Measurements from ENCODE around the gene ROMO1.
A peak's percentile ranks its signal among the peaks of the same experiment; 100 is the strongest.

Gene ROMO1

DNA sequence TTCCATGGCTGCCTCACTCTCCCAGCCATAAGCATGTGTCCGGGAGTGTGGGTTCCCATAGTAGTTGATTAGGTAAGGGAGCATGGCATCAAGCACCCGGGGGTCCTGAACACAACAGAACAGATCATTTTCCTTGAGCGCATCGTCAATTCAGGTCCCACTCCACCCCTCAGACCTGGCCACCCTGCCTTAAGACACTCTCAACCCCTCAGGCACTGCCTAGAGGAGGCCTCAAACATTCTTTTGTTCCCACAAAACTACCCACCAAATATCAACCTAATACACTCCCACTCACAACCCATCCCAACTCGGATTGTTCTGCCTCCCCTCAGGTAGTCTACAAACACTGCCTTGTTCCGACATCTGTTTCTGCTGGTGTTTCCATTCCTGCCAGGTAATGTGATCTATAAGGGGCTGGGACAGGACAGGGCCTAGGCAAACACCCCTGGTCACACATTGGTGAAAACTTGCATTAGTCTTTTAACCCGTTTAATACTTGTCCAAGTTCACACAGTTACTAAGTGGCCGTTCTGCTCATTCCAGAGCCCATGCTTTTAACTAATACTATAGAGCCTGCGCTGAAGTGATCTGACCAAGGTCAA is 1.4 kb upstream of the ROMO1 start (continued):
- TF ChIP-seq, protein P1, sequence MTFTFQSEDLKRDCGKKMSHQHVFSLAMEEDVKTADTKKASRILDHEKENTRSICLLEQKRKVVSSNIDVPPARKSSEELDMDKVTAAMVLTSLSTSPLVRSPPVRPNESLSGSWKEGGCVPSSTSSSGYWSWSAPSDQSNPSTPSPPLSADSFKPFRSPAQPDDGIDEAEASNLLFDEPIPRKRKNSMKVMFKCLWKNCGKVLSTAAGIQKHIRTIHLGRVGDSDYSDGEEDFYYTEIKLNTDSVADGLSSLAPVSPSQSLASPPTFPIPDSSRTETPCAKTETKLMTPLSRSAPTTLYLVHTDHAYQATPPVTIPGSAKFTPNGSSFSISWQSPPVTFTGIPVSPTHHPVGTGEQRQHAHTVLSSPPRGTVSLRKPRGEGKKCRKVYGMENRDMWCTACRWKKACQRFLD (tag by site-specific recombination; IDR thresholded peaks at IDR 0.05): no peak
- TF ChIP-seq ZNF521 (tag by site-specific recombination; IDR thresholded peaks at IDR 0.05) (no peak), ZFHX2 (tag by site-specific recombination; conservative IDR thresholded peaks at IDR 0.05) (peak; percentile 64; the same call in 1 of the 2 replicates), ZNF132 (tag by site-specific recombination; IDR thresholded peaks at IDR 0.05; ENCODE audit: borderline replicate concordance) (no peak), REPIN1 (tag by site-specific recombination; IDR thresholded peaks at IDR 0.05; ENCODE audit: low read depth) (no peak), ZNF600 (tag by site-specific recombination; IDR thresholded peaks at IDR 0.05) (peak; percentile 77), GLI2 (tag by site-specific recombination; IDR thresholded peaks at IDR 0.05; ENCODE audit: borderline replicate concordance, low read depth) (no peak), ZNF747 (tag by site-specific recombination; IDR thresholded peaks at IDR 0.05) (no peak), ZNF623 (tag by site-specific recombination; IDR thresholded peaks at IDR 0.05) (no peak)
- TF ChIP-seq, protein P2, sequence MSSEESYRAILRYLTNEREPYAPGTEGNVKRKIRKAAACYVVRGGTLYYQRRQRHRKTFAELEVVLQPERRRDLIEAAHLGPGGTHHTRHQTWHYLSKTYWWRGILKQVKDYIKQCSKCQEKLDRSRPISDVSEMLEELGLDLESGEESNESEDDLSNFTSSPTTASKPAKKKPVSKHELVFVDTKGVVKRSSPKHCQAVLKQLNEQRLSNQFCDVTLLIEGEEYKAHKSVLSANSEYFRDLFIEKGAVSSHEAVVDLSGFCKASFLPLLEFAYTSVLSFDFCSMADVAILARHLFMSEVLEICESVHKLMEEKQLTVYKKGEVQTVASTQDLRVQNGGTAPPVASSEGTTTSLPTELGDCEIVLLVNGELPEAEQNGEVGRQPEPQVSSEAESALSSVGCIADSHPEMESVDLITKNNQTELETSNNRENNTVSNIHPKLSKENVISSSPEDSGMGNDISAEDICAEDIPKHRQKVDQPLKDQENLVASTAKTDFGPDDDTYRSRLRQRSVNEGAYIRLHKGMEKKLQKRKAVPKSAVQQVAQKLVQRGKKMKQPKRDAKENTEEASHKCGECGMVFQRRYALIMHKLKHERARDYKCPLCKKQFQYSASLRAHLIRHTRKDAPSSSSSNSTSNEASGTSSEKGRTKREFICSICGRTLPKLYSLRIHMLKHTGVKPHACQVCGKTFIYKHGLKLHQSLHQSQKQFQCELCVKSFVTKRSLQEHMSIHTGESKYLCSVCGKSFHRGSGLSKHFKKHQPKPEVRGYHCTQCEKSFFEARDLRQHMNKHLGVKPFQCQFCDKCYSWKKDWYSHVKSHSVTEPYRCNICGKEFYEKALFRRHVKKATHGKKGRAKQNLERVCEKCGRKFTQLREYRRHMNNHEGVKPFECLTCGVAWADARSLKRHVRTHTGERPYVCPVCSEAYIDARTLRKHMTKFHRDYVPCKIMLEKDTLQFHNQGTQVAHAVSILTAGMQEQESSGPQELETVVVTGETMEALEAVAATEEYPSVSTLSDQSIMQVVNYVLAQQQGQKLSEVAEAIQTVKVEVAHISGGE (tag by site-specific recombination; conservative IDR thresholded peaks at IDR 0.05; ENCODE audit: low read depth): peak; percentile 50

DNA sequence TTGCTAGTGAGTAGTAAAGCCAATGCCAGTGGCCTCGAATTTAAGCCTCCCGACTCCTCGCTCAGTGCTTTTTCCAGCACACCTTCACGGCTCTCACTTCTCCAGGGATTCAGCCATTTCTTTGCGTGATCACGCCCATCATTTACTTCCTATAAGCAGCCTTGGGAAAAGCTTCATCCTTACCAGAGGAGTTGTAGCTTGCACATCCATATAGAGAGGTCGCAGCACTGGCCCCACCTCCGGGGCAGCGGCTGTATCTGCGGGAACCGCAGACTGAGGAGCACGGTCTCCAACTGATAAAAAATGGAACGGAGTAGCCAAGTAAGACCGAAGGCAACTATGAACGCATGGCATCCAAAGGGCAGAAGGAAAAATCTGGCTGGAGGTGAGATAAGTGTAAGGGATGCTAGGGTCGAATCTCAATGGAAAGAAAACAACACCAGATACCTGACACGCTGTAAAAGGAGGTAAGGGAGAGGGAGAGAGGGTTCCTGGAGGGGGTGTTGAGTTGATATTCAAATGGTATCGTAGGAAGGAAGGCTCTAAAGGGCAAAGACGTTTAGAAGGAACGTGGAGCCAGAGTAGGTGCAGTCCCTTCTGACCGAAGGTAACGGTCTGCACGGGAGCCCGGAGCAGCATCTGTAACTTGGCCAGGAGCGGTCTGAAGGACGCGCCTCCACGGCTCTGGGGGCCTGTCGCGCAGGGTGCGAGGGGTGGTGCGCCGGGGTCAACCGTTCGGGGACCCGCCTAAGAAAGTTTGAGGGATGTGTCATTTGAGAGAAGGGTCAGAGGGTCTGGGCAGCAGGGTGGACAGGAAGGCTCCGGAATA is 693 bp upstream of the ROMO1 start:
- Histone ChIP-seq H3K27ac (ENCODE audit: extremely low read depth, low read depth, low read length) (peak overlapping the region; percentile 90), H3K4me1 (ENCODE audit: control insufficient read depth, insufficient read depth, low read length) (0 out of 2 replicates have a peak, but pooled peaks cover 4% of the 10 kb centered on the region), H3K36me3 (ENCODE audit: control insufficient read depth in 2 of 2, insufficient read depth in 1 of 2, low read length in 2 of 2) (peaks cover 4 to 53% of the 10 kb centered on the region in 2 experiments; a peak in 2 of 3 replicates), H3K4me3 (ENCODE audit: low read depth, low read length) (peak overlapping the region; percentile 75), H3K9me3 (ENCODE audit: control insufficient read depth, insufficient read depth, low read depth, low read length) (no peaks in the 10 kb centered on the region)
- ChIA-PET CTCF (interaction anchor here (0.6 kb wide), 1 partner anchor 27 kb away, joined by 4 read pairs; no protein-coding TSS in a partner anchor), POLR2A (interaction anchor here (0.5 to 6.2 kb wide), 9 partner anchors 12 to 256 kb away, joined by 3 to 27 read pairs (median 3); partner anchors contain the start of genes RBM39, SCAND1 and SPAG4)
- TF ChIP-seq, protein P2 (tag by site-specific recombination; conservative IDR thresholded peaks at IDR 0.05; ENCODE audit: low read depth): no peak
- TF ChIP-seq CTCF (tag by site-specific recombination; IDR thresholded peaks at IDR 0.05) (no peak), ZBTB20 (tag by site-specific recombination; IDR thresholded peaks at IDR 0.05) (peak; percentile 39; the same call in 1 of the 2 replicates), ZNF19 (tag by site-specific recombination; IDR thresholded peaks at IDR 0.05; ENCODE audit: low read depth) (no peak), ZBTB48 (tag by site-specific recombination; IDR thresholded peaks at IDR 0.05) (peak; percentile 69; the same call in 1 of the 2 replicates), ZNF776 (tag by site-specific recombination; IDR thresholded peaks at IDR 0.05; ENCODE audit: borderline replicate concordance) (no peak), ZNF366 (tag by site-specific recombination; conservative IDR thresholded peaks at IDR 0.05) (0 out of 2 replicates have a peak, but pooled peaks have one; percentile 8)
- TF ChIP-seq, protein P3, sequence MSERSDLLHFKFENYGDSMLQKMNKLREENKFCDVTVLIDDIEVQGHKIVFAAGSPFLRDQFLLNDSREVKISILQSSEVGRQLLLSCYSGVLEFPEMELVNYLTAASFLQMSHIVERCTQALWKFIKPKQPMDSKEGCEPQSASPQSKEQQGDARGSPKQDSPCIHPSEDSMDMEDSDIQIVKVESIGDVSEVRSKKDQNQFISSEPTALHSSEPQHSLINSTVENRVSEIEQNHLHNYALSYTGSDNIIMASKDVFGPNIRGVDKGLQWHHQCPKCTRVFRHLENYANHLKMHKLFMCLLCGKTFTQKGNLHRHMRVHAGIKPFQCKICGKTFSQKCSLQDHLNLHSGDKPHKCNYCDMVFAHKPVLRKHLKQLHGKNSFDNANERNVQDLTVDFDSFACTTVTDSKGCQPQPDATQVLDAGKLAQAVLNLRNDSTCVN (tag by site-specific recombination; optimal IDR thresholded peaks at IDR 0.05): peak; percentile 79
- TF ChIP-seq, protein P4, sequence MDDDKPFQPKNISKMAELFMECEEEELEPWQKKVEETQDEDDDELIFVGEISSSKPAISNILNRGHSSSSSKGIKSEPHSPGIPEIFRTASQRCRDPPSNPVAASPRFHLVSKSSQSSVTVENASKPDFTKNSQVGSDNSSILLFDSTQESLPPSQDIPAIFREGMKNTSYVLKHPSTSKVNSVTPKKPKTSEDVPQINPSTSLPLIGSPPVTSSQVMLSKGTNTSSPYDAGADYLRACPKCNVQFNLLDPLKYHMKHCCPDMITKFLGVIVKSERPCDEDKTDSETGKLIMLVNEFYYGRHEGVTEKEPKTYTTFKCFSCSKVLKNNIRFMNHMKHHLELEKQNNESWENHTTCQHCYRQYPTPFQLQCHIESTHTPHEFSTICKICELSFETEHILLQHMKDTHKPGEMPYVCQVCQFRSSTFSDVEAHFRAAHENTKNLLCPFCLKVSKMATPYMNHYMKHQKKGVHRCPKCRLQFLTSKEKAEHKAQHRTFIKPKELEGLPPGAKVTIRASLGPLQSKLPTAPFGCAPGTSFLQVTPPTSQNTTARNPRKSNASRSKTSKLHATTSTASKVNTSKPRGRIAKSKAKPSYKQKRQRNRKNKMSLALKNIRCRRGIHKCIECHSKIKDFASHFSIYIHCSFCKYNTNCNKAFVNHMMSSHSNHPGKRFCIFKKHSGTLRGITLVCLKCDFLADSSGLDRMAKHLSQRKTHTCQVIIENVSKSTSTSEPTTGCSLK (tag by site-specific recombination; IDR thresholded peaks at IDR 0.05): 0 out of 2 replicates have a peak, but pooled peaks have one; percentile 45
